SHP77 (cell line): ENCODE data around the gene EIF4E1B.

Source experiments
- DNase-seq, 2 experiments: peaks; one replicate each; lab custom pipeline; 2025; lab: John Stamatoyannopoulos, UW

Gene EIF4E1B

DNA sequence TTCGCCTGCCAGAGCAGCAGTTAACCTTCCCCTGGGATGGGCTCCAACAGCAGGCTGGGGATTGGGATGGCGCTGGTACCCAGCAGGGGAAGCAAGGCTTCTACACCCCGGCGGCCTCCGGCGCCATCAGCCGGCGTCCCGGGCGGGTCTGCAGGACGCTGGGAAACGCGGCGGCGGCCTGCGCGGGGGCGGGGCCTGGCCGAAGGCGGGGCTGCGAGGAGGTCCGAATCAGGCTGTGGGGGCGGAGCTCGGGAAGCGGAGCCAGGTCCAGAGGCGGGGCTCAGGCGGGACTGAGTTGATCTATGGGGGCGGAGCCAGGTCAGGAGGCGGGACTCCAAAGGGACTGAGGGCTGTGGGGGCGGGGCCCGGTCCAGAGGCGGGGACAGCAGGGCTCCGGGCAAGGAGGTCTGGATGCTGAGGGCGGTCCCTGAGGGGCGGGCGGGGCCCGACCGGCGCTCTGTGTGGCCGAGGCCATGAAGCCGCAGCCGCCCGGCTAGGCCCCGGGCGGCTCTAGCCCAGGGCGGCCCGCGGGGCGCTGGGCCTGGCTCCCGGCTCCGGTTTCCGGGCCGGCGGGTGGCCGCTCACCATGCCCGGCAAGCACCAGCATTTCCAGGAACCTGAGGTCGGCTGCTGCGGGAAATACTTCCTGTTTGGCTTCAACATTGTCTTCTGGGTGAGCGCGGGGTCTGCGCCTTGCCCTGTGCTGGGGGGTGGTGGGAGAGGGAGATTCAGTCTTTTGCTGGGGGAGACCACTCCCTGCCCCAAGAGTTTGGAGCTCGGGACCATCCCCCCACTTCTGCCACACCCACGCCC, 16.8 kb downstream of the EIF4E1B start, which contains the start of gene TSPAN17:
TSS of gene TSPAN17 (plus strand) at position 455 of the 813 bp plus-strand sequence. CDS start at position 587, 132 bp downstream.
- DNase-seq = peak; percentile 97

DNA sequence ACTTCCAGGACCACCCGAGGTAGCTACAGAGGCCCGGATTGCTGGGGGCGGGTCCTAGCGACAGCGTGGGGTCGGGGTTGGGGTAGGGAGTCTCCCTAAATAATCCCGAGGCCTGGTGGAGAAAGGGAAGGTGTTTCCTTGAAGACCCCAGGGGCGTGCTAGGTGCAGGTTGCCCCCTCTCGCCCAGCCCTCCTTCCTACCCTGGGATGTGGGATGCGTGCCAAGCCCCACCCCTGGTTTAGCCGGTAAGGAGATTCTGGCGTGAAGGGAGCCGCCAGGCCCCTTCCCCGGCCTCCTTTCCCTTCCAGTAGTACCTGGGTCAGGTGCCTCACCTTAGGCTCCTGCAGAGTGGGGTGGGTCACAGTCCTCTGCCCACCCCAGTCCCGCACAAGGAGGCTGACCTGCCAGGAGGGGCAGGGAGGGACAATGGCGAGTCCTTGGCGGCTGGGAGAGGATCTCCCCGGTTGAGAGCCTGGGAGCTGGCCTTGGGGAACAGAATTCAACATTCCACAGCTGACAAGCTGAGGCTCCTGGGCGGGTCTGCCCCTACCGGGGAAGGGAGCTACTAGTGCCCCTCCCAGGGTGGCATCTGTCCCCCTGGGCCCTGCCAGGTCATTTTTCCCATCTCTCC, 17.5 kb downstream of the EIF4E1B start:
- peak in 1 of 2 experiments; percentile 29 for DNase-seq

DNA sequence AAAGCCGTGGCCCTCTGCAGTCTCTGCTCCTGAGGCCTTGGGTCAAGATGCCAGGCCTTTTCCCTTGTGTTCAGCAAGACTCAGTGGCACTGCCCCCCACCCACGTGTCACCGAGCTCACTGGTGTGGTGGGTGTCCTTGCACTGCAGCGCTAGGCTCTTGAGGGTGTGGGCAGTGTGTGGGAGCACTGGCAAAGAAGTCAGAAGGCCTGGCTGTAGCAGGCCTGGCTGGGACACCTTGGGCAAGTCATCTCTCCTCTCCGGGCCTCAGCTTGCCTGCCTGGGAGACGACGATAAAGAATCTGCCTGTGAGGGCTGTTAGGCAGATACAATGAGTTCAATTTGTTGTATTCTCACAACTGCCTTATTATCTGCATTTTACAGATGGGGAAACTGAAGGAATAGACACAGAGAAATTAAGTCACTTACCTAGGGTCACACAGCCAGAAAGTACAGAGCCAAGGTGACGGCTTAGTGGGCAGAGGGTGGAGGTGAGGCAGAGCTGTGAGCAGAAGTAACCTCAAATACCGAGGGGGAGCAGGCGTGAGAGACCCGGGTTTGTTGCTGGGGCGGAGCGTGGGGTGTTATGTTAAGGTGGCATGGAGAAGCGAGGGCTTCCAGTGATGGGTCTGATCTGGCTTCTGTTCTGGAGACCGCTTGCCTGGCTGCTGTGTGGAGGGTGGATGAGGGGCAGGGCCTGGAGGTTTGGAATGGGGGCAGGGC, 18.2 kb downstream of the EIF4E1B start:
- DNase-seq = no peak

DNA sequence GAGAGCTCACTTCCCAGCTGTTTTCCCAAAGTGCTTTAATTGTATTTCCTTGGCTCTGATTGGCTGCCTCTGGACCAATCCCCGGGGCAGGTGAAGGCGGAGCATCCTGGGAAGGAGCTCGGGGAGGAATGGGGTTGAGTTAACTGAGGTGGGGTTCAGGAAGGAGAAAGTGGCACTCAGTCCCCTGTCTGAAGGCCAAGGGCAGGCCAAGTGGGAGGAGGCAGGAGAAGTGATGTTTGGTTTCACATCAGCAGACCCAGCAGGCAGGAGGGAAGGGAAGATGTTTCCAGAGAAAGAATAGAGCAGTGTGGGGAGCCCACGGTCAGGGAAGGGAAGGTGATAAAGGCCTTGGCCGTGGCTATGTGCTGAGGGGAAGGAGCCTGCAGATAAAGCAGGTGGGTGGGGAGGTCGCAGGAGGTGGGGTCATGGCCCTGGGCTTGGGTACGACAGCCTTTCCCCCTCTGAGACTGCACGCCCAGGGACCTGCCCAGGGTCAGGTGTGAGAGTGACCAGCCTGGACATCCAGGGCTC, 19.9 kb downstream of the EIF4E1B start:
- DNase-seq = no peak

DNA sequence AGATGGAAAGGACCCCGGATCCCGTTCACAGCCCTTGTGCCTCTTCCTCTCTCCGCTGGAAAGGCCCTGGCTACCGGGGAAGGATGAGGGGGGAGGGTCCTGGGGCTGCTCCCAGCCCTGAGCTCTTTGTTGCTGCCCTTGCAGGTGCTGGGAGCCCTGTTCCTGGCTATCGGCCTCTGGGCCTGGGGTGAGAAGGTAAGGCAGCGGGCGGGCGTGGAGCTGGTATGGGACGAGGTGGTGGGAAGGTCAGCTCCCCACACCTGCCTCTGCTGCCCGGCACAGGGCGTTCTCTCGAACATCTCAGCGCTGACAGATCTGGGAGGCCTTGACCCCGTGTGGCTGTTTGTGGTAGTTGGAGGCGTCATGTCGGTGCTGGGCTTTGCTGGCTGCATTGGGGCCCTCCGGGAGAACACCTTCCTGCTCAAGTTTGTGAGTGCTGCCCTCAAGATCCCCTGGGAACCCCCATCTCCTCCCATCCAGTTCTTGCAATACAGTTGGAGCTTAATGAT, 21.1 kb downstream of the EIF4E1B start:
- DNase-seq = no peak

DNA sequence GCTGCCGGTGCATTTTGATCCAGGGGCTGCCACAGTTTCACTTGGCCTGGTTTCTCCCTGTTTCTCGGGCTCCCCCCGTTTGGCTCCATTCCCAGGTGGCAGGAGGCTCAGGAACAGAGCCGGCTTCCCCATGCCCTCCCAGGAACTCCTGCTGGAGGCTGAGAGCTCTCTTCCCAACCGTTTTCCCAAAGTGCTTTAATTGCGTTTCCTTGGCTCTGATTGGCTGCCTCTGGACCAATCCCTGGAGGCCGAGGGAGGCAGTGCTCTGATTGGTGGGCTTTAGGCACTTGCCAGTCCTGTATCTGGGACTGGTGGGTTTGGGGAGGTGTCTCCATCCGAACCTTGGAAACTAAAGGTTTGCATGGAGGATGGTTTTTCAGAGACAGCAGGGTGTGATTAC, 21.7 kb downstream of the EIF4E1B start:
- no peak for DNase-seq

DNA sequence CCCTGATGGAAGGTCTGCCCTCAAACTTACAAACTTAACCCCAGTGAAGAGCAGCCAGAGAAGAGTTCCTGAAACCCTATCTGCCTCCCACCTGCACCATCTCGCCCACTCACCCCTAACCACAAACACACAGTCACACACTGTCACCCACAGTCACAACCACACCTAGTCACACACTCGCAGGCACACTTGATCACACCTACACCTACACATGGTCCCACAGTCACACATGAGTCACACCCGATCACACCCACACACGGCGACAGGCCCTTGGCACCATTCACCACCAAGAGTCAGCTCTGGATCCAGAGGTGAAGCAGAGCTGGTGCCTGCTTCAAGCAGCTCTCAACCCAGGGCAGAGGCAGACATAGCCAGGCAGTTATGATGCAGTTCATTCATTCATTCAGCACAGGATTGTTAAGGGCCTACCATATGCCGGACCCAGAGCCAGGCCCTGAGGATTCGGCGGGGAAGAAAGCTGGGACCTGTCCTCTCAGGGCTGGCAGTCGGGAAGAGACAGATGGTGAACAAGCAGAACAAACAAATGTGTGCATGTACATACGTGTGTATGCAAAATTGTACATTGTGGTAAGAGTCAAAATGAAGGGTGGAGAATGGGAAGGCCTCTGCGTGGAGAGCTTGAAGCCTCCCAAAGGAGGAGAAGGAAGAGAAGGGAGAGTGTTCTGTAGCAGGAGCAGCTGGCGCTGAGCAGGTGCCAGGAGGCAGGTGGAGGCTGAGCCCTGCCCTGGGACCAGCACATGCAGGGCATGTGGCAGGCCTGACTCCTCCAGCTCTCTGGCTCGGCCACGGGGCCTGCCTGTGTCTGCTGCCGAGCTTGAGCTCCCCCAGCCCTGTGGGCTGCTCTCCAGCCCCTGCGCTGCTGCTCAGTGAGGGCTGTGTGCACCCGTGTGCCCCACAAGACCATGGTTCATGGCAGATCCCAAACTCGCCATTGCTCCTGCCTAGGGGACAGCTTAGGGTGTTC, 23.2 kb downstream of the EIF4E1B start:
- DNase-seq = peak; percentile 61 to 75

DNA sequence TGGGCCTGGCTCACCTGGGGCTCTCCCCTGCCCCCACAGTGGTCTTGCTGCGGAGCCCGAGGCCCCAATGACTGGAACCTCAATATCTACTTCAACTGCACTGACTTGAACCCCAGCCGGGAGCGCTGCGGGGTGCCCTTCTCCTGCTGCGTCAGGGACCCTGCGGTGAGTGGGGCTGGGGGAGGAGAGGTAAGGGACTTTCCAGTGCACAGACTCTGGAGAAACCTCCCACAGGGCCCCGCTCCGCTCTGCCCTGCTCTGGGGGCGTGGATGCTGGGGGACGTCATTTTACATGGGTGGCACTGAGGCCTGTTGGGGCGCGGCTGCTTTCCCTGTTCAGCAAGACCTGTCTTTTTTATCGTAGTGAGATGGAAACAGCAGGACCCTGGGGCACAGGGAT, 24.4 kb downstream of the EIF4E1B start:
- DNase-seq = no peak

DNA sequence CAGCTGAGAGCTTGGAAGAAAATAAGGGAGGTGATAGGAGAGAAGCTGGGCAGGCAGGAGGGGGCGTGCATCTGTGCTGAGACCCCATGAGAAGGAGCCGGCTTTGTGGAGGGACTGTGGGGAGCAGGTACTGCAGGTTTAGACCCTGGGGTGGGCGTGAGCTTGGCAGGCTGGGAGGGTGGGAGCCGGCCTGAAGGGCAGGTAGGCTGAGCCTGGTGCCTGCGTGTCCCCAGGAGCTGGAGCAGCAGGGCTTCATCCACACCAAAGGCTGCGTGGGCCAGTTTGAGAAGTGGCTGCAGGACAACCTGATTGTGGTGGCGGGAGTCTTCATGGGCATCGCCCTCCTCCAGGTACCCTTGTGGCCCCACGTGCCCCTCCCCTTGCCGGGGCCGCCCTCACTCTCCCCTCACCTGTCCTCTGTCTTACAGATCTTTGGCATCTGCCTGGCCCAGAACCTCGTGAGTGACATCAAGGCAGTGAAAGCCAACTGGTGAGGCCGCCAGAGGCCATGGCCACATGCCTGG, 26.1 kb downstream of the EIF4E1B start:
- no peak for DNase-seq

DNA sequence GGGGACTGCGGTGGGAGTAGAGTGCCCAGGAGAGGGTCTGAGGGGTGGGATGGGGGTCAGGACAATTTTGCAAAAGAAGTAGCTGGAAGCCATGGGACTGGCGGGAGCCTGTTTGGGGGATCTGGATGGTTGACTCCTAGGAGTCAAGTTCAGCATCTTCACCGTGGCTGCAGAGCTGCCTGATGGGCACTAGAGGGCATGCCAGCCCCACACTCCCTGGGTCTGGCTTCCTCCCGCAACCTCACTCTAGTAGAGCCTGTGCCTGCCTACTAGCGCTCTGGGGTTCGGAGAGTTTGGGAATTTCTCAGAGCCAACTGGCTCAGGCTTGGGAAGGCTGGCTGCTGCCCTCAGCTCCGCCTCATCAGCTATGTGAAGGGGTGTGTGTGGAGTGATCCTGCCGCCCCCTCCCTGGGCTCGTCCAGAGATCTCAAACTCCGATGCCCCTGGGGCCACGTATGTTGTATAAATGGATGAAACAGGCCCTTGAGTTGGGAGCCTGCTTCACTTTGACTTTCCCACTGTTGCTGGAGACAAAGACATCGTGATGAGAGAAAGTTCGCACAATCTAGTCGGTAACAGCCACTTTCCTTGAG, 27.6 kb downstream of the EIF4E1B start:
- DNase-seq = peak; percentile 47 to 50

DNA sequence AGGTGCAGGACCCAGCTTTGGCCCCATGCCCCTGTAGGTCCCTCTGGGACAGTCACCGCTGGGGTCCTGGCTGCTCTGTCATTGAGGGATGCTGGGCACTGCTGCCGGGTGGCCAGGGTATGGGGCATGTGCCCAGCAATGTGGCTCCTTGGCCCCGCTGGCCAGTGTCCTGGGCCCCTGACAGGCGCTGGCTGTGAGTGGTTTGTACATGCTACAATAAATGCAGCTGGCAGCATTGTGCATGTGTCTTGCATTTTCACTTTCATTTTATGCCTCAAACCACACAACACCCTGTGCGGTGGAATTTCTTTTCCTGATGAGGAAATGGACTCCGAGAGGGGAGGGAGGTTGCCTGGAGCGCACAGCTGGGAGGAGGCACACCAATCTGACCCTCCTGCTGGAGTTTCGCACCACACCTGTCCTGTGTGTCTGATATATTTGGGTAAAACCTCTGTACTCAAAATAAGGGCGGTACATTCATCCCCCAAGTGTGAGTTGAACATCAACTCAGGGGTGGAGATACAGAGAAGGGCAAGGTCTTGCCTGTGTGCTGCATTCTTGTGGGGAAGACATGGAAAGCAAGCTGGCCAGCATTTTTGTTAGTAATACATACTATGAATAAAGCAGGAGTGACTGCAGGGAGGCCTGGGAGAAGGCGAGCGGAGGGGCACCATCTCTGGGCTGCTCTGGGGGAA, 28.5 kb downstream of the EIF4E1B start:
- no peak for DNase-seq

DNA sequence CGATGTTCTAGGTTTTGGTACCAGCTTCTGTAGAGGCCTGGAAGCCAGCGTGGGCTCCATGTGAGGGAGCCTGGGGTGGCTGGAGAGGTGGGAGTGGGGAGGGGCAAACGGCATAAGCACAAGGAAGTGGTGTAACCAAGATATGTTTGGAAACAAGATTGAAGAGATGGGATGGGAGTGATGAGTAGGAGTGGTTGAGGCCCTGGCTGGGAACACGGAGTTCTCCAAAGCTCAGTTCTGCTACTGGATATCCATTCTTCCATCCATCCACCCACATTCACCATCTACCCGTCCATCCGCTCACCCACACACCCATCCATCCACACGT, 29.0 kb downstream of the EIF4E1B start:
- no peak for DNase-seq

DNA sequence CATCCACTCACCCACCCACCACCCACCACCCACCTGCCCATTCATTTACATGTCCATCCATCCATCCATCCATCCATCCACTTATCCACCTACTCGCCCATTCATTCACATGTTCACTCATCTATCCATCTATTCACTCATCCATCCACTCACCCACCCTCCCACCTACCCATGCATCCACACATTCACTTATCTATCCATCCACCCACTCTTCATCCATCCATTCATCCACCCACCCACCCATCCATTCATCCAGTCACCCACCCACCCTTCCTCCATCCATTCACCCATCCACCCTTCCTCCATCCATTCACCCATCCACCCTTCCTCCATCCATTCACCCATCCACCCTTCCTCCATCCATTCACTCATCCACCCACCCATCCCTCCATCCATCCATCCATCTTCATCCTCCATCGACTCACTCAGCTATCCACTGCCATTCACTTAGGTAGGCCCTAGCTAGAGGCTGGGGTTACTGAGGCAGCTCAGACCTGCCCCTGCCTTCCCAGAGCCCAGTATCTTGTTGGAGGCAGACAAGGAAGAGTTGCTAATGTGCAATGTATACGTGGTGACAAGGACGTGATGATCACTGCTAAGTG, 29.5 kb downstream of the EIF4E1B start:
- DNase-seq = no peak

DNA sequence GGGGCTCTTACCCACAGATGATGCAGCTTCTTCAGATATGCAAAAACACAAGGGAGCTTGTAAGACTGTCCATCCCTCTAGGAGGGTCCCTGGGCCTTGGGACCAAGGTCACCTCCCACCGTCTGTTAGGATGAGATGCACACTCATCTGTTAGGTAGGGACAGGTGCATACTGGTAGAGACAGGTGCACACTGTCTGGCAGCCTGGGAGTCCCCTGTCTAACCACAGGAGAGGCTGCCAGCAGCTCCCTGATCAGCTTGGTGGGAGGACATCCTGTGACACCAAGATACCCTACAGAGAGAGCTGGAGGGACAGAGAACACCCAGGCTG, 30.0 kb downstream of the EIF4E1B start:
- no peak for DNase-seq

DNA sequence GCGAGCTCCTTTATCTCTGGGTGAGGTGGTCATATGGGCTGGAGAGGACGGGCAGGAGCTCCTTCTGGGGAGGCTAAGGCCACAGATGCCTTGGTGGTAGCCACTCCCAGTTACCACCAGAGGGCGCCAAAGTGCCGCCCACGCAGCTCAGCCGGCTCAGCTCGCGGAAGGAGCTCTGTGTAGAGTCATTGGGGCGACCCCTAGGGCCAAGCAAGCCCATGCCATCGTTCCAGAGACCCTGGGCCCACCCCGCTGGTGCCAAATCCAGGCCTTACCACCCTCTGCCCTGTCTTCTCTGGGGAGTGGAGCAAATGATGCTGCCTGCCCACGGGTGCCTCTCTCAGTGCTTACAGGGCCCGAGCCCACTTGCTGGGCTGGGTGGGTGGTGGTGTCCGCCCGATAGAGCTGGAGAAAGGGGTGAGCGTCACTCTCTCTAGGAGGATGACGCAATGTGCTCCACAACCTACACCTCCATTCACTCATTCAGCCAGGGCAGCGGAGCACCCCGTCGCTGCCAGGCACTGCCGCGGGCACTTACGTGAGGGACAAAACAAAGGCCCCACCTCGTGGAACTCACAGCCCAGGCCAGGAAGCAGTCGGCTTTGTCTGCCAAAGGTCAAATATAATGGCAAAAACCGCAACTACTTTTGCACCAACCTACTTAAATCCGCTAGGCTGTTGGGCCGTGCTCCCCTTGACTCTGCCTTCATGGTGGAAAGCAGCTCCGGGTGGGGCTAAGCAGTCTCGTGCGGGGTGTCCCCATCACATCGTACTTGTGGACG, 30.6 kb downstream of the EIF4E1B start:
- DNase-seq = peak; percentile 56 to 61

DNA sequence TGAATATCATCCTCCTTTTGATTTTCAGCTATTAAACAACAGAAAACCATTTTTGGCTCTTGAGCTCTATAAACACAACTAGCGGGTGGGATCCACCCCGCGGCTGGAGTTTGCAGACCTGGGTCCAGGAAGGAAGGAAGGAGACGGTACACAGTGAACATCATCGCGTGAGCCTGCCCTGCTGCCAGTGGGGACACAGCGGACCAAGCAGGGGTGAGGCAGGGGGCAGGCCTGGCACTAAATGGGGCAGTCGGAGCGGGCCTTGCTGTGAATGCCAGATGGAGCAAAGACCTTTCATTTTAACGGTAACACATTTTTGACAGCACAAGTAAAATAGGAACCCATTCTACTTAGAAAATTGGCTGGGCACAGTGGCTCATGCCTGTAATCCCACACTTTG, 31.2 kb downstream of the EIF4E1B start:
- no peak for DNase-seq

DNA sequence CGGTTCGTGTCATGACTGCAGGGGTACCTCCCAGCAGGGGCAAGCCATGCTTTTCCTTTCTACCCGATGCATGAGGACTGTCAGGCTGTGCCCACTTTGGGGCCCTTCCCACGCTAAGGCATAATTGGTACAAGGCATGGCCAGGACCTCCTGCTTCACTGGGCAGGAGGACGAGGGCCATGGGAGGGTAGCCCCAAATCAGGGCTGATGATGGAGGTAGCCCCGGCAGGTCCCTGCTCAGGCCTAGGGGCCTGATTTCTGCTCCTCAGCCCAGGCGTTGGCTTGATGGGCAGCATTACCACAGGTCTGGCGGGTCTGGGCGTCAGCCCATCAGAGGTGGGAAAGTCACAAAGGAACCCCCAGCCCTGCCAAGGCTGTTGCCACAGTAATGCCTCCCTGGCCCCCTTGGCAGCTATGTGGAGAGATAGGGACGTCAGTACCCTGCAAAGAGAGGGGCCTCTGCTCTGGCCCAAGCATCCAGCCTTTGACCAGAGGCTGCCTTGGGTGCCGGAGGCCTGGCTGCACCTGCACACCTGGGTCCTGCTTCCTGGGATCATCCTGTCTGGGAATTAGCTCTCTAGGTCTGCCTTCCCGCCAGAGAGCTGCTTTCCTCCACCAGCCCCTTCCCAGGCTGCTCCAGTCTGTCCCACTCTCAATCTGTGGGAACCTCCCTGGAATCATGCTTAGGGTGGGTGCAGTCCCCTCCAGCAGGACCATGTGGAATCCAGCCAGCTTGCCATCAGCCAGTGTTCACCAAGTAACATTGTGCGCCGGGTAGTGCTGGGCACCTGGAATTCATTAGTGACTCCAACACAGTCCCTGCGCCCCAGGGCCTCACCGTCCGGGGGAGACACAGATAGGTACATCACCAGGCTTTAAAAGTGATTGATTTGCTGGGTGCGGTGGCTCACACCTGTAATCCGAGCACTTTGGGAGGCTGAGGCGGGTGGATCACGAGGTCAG, 32.2 kb downstream of the EIF4E1B start:
- no peak for DNase-seq

DNA sequence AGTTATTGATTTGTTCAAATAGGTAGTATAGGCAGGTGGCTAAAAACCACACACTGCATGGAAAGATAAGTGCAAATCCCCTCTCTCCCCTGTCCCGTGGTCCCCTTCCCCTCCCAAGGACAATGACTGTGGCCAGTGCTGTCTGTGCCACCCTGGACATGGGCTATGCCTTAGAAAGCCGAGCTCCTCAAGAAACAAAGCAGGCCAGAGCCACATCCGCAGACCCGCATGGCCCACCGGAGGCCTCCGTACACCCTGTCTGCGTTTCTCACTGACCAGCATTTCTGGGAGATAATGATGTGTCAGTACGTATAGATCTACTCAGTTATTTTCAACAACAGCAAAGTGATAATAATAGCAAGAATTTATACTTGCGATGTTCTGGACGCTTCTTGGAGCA, 33.1 kb downstream of the EIF4E1B start:
- DNase-seq = no peak
